22Rv1 (cell line): ENCODE data around the gene PDGFB.

Experiments used
- H3K27ac ChIP-seq: fragments of 450-650 bp; 2 replicates; pipeline ENCODE4 v1.5.1; 2017
- ZFX ChIP-seq: fragments of 450-650 bp; IDR thresholded peaks from 2 replicates; pipeline ENCODE4 v1.6.1; 2017; ENCODE audit warnings: antibody characterized with exemption, borderline replicate concordance
- TF ChIP-seq, protein P1 (sequence below): fragments of 450-650 bp; IDR thresholded peaks from 2 replicates; pipeline ENCODE4 v1.5.1; 2017; ENCODE audit warnings: mild to moderate bottlenecking

PDGFB gene

DNA sequence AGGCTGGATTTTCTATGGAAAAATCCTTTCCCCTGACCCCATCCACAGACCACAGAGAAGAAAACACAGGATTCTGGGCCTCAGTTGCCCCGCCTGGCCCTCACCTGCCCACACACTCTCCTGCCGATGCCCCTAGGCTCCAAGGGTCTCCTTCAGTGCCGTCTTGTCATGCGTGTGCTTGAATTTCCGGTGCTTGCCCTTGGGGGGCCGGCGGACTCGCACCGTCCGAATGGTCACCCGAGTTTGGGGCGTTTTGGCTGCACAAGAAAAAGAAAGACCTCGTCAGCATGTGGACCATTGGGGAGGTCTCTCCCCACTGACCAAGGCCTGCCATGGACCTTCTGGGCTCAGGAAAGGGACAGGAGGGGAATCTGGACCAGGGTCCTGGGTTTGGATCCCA lies 19.2 kb downstream of the PDGFB start:
- H3K27ac ChIP-seq: no peak overlapping the region
- no peak for TF ChIP-seq ZFX
- TF ChIP-seq, protein P1, sequence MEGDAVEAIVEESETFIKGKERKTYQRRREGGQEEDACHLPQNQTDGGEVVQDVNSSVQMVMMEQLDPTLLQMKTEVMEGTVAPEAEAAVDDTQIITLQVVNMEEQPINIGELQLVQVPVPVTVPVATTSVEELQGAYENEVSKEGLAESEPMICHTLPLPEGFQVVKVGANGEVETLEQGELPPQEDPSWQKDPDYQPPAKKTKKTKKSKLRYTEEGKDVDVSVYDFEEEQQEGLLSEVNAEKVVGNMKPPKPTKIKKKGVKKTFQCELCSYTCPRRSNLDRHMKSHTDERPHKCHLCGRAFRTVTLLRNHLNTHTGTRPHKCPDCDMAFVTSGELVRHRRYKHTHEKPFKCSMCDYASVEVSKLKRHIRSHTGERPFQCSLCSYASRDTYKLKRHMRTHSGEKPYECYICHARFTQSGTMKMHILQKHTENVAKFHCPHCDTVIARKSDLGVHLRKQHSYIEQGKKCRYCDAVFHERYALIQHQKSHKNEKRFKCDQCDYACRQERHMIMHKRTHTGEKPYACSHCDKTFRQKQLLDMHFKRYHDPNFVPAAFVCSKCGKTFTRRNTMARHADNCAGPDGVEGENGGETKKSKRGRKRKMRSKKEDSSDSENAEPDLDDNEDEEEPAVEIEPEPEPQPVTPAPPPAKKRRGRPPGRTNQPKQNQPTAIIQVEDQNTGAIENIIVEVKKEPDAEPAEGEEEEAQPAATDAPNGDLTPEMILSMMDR: no peak

DNA sequence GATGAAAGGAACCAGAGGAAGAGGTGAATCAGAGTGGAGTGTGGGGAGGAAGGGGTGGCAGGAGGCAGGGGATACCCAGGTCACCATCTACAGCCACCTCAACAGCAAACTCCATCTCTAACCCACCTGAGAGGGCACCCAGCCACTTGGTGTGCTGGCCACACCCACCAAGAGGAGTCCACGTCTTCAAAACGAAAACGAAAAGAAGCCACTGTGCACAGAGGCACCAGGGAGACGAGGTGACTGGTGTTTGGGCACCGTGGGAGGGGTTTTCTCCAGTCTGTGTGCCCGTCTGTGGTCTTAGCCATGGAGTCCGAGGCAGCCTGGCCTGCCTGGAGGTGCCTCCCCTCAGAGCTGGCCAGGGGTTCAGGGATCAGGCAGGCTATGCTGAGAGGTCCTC lies 20.2 kb downstream of the PDGFB start:
- no peak for TF ChIP-seq ZFX
- TF ChIP-seq, protein P1: no peak
- no peak overlapping the region for H3K27ac ChIP-seq

DNA sequence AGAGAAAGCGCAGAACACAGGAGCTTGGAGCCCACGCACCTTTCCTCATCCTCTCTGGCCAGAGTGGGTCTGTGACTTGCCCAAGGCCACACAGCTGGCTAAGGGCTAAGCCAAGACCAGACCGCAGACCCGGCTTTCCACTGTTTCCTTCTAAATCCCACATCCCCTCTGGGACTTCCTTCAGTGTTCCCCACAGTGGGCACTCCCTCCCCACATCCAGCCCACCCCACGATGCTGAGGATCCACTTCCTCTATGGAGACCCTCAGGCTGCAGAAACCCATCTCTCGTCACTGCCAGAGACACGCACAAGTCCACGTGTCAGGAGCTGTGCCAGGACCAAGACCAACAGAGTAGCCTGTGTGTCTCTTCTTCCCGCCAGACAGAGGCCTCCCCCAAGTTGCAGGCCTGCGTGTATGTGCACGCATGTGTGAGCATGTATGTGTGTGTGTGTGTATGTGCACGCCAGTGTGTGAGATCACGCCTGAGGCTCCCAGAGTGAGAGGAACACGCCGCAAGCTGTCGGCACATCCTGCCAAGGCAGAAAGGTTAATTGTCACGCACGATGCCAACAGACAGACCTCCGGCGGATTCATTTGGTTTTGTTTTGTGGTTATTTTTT lies 21.6 kb downstream of the PDGFB start:
- no peak for TF ChIP-seq ZFX
- TF ChIP-seq, protein P1: no peak
- no peak overlapping the region for H3K27ac ChIP-seq

DNA sequence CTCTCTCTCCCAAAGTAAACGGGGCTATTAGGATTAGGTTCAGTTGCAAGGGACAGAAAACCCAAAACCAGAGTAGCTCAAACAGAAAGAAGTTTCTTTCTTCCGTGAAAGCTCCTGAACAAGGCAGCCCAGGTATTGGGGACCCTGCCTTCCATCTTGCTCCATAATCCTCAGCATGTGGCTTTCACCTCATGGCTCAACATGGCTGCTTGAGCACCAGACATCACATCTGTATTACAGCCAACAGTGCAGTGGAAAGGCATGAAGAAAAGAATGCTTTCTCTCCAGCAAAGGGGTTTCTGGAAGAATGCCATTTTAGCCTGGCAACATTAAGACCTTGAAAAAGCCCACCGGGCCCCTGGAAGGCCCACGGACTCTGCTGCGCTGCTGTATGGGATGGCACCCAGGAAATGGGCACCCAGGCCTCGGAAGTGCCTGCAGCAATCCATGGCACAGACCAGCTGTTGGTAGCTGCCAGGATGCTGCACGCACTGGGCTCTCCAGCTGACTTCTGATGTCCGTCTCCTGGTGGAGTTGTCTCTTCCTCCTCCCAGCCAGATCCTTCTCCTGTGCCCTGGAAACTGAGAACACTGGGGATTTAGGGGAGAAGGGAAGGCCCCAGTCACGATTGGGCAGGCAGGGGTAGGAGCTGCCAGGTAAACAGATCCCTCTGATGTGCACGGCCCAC lies 22.6 kb downstream of the PDGFB start:
- TF ChIP-seq ZFX: no peak
- TF ChIP-seq, protein P1: no peak
- H3K27ac ChIP-seq: no peak overlapping the region

DNA sequence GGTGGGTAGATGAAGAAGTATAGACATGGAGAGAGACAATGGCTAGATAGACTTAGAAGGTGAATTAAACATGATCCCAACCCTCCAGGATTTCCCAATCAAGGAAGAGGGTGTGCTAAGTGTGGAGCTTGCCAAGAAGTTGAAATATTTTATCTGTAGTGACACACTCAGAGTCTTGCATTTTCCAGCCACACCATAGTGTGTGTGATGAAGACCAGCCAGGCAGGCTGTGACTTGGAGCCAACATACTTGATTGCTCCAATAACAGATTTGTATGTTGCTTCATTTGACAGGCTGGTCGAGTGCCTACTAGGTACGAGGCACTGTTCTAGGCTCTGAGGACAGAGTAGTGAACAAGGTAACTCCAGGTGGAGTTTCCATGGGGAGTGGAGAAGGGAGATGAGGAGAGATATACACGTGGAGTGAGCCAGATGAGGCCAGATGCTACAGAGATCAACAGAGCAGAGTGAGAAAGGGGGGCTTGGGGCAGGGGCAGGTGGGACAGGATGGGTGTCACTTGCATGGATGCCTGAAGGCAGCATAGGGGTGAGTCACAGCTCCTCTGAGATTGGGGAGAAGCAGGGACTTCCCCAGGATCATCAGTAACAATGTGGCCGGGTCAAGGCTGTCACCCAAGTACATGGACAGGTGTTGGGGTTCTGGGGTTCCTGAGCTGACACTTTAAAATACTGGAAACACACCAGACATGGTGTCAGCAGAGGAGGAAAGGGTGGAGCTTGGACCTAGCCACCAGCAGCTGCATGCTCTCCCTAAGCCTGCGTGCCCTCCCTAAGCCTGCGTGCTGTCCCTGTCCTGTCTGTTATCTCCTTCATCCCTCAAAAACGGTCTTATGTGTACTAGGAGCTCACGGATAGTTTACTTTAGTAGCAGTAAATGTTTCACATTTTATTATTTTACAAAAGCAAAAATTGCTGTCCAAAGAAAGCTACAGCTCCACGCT lies 23.6 kb downstream of the PDGFB start:
- no peak for TF ChIP-seq ZFX
- TF ChIP-seq, protein P1: no peak
- no peak overlapping the region for H3K27ac ChIP-seq

DNA sequence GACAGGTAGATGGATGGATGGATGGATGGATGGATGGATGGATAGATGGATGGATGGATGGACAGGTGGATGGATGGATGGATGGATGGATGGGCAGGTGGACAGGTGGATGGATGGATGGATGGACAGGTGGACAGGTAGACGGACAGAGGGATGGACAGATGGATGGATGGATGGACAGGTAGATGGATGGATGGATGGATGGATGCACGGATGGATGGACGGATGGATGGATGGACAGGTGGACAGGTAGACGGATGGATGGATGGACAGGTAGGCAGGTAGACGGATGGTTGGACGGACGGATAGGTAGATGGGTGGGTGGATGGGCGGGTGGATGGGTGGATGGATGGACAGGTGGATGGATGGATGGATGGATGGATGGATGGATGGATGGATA lies 24.3 kb downstream of the PDGFB start:
- TF ChIP-seq, protein P1: no peak
- TF ChIP-seq ZFX: no peak
- H3K27ac ChIP-seq: no peak overlapping the region
